ENCODE data around the gene P2RX6. TPM values are rescaled to one million over a fixed set of nuclear protein-coding genes. Genes with fewer than 3 reads are reported as not detected.

P2RX6 gene
- total and polyA plus RNA-seq, 2 of the 4 experiments (the other 2 are of a cell fraction), result 0.90 to 1.6 TPM

DNA sequence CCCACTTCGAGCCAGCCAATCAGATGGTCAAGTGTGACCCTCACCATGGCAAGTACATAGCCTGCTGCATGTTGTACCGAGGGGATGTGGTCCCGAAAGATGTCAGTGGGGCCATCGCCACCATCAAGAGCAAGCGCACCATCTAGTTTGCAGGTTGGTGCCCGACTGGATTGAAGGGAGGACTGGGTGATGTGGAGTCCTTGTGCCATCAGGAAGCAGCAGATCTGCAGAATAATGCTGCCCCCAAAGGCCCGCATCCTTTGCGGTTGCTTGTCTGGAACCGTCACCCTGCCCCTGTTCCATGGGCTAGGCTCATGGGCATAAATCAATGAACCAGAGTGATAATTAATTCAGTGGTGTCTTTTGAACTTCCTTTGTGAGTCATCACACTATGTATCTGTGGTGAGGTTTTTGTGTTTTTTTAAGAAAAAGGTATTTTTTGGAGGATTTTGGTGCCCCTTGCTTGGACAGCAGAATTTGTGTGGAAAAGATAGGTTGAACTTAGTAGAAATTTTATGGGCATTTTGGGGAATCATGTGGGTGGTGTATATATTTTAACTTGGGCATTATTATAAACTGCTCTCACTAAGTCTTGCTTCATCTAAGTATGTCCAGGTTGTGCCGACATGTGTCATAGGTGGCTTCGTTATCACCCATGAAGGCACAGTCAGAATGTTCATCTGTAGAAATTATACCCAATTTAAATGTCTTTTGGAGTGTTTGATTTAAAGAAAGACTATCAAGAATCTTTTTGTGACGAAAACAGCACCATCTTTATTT is 53.1 kb downstream of the P2RX6 start:
- H3K4ac ChIP-seq (ENCODE audit: low read depth, low read length), result no peak overlapping the region
- H3K18ac ChIP-seq (ENCODE audit: low read depth, low read length), result no peak overlapping the region
- no peak overlapping the region for H2BK20ac ChIP-seq (ENCODE audit: low read depth, low read length)
- no peaks in the 10 kb centered on the region for H4K20me1 ChIP-seq (ENCODE audit: insufficient read depth, low read length)
- DNase-seq (no peak), ATAC-seq (ENCODE audit: low read depth) (no peak)
- H2AK9ac ChIP-seq (replicated peaks; ENCODE audit: low read depth, low read length, poor library complexity), result no peak overlapping the region
- H2BK15ac ChIP-seq (ENCODE audit: low read depth, low read length), result no peak overlapping the region
- H2AK5ac ChIP-seq (ENCODE audit: low read depth, low read length), result no peak overlapping the region
- H3K79me1 ChIP-seq (ENCODE audit: low read depth in 1 of 2, low read length in 2 of 2), result no peaks in the 10 kb centered on the region
- no peaks in the 10 kb centered on the region for H3K4me1 ChIP-seq (ENCODE audit: control insufficient read depth, insufficient read depth, low read length)
- H3K56ac ChIP-seq (ENCODE audit: extremely low read depth, insufficient read depth, low read length), result no peak overlapping the region
- no peaks in the 10 kb centered on the region for H3K36me3 ChIP-seq (ENCODE audit: control insufficient read depth, insufficient read depth, low read length)
- POLR2A ChIA-PET (ENCODE audit: unreplicated experiment), result no interaction called here
- peaks cover 10% of the 10 kb centered on the region; the same call in 1 of the 2 replicates for H3K9me3 ChIP-seq (ENCODE audit: control insufficient read depth, insufficient read depth, low read length)
- no TSS peak for BruUV-seq (replicated peaks)
- no peak overlapping the region for H2AFZ ChIP-seq (replicated peaks; ENCODE audit: low read length, poor library complexity)
- intact Hi-C loops (cut with micrococcal nuclease), result no loop called here
- no peak for TF ChIP-seq BHLHE40 (IDR thresholded peaks at IDR 0.05; ENCODE audit: low read depth, low read length)
- TF ChIP-seq FOS (IDR thresholded peaks at IDR 0.05; ENCODE audit: low read depth, low read length), result no peak
- TF ChIP-seq RCOR1 (IDR thresholded peaks at IDR 0.05; ENCODE audit: insufficient replicate concordance, low read length), result no peak
- TF ChIP-seq, protein P1, sequence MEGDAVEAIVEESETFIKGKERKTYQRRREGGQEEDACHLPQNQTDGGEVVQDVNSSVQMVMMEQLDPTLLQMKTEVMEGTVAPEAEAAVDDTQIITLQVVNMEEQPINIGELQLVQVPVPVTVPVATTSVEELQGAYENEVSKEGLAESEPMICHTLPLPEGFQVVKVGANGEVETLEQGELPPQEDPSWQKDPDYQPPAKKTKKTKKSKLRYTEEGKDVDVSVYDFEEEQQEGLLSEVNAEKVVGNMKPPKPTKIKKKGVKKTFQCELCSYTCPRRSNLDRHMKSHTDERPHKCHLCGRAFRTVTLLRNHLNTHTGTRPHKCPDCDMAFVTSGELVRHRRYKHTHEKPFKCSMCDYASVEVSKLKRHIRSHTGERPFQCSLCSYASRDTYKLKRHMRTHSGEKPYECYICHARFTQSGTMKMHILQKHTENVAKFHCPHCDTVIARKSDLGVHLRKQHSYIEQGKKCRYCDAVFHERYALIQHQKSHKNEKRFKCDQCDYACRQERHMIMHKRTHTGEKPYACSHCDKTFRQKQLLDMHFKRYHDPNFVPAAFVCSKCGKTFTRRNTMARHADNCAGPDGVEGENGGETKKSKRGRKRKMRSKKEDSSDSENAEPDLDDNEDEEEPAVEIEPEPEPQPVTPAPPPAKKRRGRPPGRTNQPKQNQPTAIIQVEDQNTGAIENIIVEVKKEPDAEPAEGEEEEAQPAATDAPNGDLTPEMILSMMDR (conservative IDR thresholded peaks at IDR 0.05; ENCODE audit: low read depth, low read length), result no peak
- no peak for TF ChIP-seq CEBPB (IDR thresholded peaks at IDR 0.05; ENCODE audit: low read depth, low read length)
- TF ChIP-seq RAD21 (IDR thresholded peaks at IDR 0.05; ENCODE audit: low read length), result no peak
- no peak for TF ChIP-seq NFE2L2 (IDR thresholded peaks at IDR 0.05; ENCODE audit: low read depth, low read length)
- no peak for TF ChIP-seq MAFK (IDR thresholded peaks at IDR 0.05; ENCODE audit: low read depth, low read length)
- TF ChIP-seq, protein P2, sequence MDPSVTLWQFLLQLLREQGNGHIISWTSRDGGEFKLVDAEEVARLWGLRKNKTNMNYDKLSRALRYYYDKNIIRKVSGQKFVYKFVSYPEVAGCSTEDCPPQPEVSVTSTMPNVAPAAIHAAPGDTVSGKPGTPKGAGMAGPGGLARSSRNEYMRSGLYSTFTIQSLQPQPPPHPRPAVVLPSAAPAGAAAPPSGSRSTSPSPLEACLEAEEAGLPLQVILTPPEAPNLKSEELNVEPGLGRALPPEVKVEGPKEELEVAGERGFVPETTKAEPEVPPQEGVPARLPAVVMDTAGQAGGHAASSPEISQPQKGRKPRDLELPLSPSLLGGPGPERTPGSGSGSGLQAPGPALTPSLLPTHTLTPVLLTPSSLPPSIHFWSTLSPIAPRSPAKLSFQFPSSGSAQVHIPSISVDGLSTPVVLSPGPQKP (IDR thresholded peaks at IDR 0.05; ENCODE audit: borderline replicate concordance, low read depth, low read length), result no peak
- TF ChIP-seq SMC3 (IDR thresholded peaks at IDR 0.05; ENCODE audit: low read depth, low read length), result no peak
- TF ChIP-seq CHD1 (IDR thresholded peaks at IDR 0.05; ENCODE audit: low read depth, low read length), result no peak
- TF ChIP-seq, protein P3, sequence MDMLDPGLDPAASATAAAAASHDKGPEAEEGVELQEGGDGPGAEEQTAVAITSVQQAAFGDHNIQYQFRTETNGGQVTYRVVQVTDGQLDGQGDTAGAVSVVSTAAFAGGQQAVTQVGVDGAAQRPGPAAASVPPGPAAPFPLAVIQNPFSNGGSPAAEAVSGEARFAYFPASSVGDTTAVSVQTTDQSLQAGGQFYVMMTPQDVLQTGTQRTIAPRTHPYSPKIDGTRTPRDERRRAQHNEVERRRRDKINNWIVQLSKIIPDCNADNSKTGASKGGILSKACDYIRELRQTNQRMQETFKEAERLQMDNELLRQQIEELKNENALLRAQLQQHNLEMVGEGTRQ (IDR thresholded peaks at IDR 0.05; ENCODE audit: low read depth, low read length), result no peak
- no peak overlapping the region for H3K23ac ChIP-seq (ENCODE audit: low read depth, low read length)
- no peak overlapping the region for H3K9ac ChIP-seq (ENCODE audit: low read depth, low read length)
- H2BK120ac ChIP-seq (ENCODE audit: low read depth, low read length), result no peak overlapping the region
- WGBS, 2 experiments (ENCODE audit: extremely low coverage in 2 of 2, insufficient read length in 1 of 2), result 94% methylated on average over 3 of the region's 12 CpGs; no CpG with 5 or more reads in 1 of the 2 experiments
- no peaks in the 10 kb centered on the region for H3K9me1 ChIP-seq (ENCODE audit: insufficient read depth, low read length)
- H4K91ac ChIP-seq (ENCODE audit: insufficient read depth, low read depth, low read length), result no peak overlapping the region
- H4K5ac ChIP-seq (ENCODE audit: low read depth, low read length), result no peak overlapping the region
- no peak overlapping the region for H3K27ac ChIP-seq (ENCODE audit: insufficient read depth, low read length)
- CTCF ChIA-PET, result no interaction called here
- no peak overlapping the region for H3K14ac ChIP-seq (replicated peaks; ENCODE audit: low read depth, low read length)
- in situ Hi-C loops (cut with MboI; ENCODE audit: low sequenced_read_pairs), result no loop called here
- no peak overlapping the region for H4K8ac ChIP-seq (ENCODE audit: low read depth in 2 of 2, low read length in 2 of 2)
- dilution Hi-C loops (cut with HindIII; ENCODE audit: low sequenced_read_pairs, unreplicated experiment), result no loop called here
- no peak overlapping the region for H3K4me2 ChIP-seq (ENCODE audit: low read depth, low read length)
- H3K4me3 ChIP-seq (ENCODE audit: insufficient read depth, low read depth, low read length), result no peak overlapping the region
- H2BK5ac ChIP-seq (ENCODE audit: low read depth, low read length, poor library complexity, severe bottlenecking), result no peak overlapping the region
- peaks cover 23% of the 10 kb centered on the region for H3K27me3 ChIP-seq (ENCODE audit: control insufficient read depth, insufficient read depth, low read length)
